Loucy (cell line): ENCODE measurements around the gene UNC79.

Experiments used
- CTCF ChIP-seq: fragments of 200-600 bp; sonication (generic); conservative IDR thresholded peaks from 2 replicates; pipeline ENCODE4 v1.5.1; 2014; ENCODE audit warnings: mild to moderate bottlenecking, antibody characterized with exemption, low read length
- EZH2phosphoT487 ChIP-seq: fragments of 200-600 bp; IDR thresholded peaks from 2 replicates; pipeline ENCODE4 v1.6.1; 2018; ENCODE audit warnings: antibody characterized with exemption, mild to moderate bottlenecking, moderate library complexity, borderline replicate concordance

DNA sequence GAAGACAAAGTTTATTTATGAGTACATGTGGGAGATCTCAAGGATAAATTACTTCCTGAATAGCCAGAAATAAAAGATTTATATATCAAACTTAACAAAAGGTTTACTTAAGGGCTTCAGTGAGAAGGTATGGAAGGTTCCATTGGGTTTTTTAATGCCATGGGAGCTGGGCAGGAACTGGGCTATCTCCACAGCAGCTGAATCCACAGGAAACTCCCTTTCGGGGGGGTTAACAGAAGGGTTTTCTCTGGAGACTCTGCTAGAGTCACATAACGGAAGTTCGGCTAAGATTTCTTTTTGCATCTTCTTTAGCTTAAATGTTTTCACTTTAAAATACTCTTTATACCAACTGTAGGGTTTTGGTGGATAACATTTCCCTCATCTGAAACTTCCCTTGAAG, 113.5 kb downstream of the UNC79 start:
- TF ChIP-seq CTCF (no peak), EZH2phosphoT487 (no peak)
